Raji (cell line): ENCODE measurements around the gene CDAN1.

Experiments
- POLR2A ChIP-seq: IDR thresholded peaks from 2 replicates; pipeline ENCODE4 v1.6.1; 2011; ENCODE audit warnings: low read depth, low read length, control low read depth; ENCODE audit not compliant: insufficient read depth

CDAN1 gene

DNA sequence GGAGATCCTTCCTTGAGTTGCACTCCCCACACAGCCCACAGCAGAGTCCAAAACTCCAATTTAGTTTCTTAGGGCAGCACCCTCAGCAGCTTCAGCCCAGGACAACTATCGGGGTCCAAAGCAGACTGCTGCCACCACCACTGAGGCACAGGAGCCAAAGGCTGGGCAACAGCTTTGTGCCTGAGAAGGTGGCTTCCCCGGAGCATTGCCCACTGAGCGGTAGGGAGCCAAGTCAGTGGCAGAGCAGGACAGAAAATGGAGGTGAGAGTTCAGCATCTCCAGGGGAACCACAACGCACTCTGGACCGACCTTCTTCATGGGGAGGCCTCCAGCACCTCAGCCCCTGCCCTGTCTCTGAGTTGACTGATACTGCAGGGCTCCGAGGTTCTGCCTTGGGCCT lies 43.4 kb downstream of the CDAN1 start:
- no peak for TF ChIP-seq POLR2A

DNA sequence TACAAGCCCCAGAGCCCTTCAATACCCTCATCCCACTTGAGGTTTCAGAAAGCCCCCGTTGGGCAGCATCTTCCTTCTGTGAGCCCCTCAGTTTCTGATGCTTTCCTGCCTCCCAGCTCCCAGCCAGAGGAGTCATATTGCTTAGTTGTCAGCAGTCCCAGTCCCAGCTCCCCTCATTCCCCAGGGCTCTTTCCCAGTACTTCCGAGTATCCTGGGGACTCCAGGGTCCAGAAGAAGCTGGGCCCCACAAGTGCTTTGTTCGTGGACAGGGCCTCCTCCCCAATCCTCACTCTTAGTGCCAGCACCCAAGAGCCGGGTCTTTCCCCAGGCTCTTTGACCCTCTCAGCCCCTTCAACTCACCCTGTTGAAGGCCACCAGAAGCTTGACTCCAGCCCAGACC lies 43.9 kb downstream of the CDAN1 start:
- TF ChIP-seq POLR2A, result no peak

DNA sequence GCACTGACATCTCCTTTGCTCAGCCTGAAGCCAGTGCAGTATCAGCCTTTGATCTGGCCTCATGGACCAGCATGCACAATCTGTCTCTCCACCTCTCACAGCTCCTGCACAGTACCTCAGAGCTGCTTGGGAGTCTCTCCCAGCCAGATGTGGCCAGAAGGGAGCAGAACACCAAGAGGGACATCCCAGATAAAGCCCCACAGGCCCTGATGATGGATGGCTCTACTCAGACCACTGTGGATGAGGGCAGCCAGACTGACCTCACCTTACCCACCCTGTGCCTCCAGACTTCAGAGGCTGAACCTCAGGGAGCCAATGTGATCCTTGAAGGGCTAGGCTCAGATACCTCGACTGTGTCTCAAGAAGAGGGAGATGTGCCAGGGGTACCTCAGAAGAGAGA lies 44.4 kb downstream of the CDAN1 start:
- TF ChIP-seq POLR2A, result no peak

DNA sequence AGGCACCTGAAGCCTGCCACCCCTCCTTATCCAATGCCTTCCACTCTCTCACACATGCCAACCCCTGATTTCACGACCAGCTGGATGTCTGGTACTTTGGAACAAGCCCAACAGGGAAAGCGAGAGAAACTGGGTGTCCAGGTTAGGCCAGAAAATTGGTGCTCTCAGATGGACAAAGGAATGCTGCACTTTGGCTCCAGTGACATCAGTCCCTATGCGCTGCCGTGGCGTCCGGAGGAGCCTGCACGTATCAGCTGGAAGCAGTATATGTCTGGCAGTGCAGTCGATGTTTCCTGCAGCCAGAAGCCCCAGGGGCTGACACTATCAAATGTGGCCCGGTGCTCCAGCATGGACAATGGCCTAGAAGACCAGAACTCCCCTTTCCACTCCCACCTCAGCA lies 45.2 kb downstream of the CDAN1 start:
- no peak for TF ChIP-seq POLR2A

DNA sequence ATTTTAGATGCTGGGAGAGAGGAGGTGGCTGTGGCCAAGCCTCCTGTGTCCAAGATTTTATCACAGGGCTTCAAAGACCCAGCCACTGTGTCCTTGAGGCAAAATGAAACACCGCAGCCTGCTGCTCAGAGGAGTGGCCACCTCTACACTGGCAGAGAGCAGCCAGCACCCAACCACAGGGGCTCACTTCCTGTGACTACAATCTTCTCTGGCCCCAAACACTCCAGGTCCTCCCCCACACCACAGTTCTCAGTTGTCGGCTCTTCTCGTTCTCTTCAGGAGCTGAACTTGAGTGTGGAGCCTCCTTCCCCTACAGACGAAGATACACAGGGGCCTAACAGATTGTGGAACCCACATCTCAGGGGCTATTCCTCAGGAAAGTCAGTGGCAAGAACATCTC lies 45.6 kb downstream of the CDAN1 start:
- no peak for TF ChIP-seq POLR2A

DNA sequence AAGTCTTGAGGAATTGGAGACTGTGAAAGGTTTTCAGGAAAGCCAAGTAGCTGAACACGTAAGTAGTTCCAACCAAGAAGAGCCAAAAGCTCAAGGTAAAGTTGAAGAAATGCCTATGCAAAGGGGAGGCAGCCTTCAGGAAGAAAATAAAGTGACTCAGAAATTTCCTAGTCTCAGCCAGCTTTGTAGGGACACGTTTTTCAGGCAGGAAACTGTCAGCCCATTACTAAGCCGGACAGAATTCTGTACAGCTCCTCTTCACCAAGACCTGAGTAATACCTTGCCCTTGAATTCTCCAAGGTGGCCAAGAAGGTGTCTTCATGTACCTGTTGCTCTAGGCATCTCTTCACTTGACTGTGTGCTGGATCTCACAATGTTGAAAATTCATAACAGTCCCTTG lies 48.6 kb downstream of the CDAN1 start:
- TF ChIP-seq POLR2A, result no peak

DNA sequence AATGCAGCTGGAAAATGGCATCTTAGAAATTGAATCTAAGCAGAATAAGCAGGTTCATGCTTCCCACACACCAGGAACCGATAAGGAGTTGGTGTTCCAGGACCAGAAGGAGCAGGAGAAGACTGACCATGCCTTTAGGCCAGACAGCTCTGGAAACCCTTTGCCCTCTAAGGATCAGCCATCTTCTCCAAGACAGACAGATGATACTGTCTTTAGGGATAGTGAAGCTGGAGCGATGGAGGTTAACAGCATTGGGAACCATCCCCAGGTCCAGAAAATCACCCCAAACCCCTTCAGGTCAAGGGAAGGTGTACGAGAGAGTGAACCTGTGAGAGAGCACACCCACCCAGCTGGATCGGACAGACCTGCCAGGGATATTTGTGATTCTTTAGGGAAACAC lies 49.2 kb downstream of the CDAN1 start:
- no peak for TF ChIP-seq POLR2A

DNA sequence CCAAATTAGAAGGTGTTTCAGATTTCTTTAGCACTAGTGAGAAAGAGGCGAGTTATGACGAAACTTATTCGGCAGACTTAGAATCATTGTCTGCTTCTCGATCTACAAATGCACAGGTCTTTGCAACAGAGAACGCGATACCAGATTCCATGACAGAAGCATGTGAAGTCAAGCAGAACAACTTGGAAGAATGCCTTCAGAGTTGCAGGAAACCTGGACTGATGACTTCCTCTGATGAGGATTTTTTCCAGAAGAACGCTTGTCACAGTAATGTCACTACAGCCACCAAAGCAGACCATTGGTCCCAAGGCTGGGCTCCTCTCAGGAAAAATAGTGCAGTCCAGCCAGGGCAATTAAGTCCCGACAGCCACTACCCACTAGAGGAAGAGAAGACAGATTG lies 50.6 kb downstream of the CDAN1 start:
- TF ChIP-seq POLR2A, result no peak

DNA sequence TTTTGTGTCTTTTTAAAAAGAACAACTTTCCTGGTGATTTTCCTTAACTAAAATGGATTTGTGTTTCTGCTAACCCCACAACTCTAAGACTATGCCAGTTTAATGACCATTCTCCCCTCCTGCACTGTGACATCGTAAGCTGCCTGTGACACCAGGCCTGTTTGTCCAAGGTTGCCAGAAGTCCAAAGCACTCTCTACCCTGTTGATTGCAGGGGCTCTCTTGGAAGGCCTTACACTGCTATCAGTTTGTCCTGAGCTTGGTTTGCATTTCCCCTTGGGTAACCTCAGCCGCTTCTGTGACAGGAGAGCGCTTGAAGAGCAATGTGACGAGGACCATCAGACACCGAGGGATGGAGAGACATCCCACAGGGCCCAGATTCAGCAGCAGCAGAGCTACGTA lies 55.8 kb downstream of the CDAN1 start:
- TF ChIP-seq POLR2A, result no peak

DNA sequence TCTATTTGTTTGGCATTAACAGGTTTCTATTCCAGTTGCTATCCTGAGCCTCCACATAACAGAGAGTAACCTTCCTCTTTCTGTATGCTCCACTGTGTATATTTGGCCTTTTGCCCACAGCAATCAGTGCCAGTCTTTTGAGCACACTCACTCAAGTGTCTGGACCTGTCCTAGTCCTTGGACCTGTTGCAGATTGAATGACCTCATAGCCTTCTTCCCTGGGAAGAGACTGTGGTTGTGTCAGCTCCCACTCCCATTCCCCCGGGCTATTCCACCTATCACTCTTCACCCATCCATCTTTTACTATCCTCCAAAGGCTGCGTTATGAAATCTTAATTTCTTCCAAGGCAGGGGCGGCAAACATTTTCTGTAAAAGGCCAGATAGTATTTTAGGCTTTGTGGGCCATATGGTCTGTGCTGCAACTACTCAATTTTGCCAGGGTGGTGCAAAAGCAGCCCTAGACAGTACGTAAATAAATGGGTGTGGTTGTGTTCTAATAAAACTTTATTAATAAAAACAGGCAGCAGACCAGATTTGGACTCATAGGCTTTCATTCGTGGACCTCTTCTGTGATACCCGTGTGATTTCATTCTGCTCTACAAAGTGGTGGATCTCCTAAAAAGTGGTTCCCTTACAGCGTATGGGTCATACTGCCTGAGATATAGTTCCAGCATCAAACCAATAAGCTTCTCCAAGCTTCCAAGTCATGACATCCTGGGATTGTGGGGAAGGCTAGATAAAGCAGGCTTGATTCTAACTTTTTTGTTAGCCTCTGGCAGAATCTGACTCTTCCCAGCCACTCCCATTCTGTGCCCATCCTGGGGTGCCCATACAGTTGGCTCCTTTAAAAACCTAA lies 57.4 kb downstream of the CDAN1 start:
- TF ChIP-seq POLR2A, result no peak

DNA sequence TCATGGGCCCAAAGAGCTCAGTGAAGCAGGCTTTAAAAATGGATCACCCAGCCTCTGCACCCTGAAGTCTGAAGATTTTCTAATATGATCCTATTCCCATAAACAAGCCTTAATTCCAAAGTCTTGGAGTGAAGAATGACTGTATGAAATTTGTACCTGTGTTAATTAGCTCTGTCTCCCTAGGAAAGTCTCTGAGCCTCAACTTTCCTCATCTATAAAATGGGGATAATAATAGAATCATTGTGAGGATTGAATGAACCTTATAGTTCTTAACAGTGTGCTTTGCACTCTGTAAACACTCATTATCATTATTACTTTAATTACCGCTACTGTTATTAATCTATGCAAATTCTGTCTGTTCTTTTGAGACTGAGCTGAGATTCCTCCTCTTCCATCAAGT lies 61.9 kb downstream of the CDAN1 start:
- TF ChIP-seq POLR2A, result no peak

DNA sequence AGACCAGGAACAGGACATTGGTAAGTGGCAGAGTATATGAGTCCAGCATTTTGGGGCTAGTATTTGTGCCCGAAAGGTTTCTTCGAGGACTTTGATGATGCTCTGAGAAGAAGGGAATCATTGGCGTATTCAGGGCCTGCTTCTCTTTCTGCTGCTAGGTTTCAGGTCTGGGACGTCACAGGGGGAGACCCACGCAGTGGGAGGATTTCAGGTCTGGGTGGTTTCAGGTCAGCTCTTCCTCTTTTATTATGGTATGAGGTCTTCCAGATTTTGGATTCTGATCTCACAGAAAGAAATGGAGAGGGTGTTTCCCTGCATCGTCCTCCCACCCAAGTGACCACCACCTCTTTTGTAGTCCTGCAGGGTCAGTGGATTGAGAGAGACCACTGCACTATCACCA lies 62.5 kb downstream of the CDAN1 start:
- TF ChIP-seq POLR2A, result no peak
